GM18505 (cell line): Measurements from ENCODE around the gene TUBGCP6.
"Not testable (repeated sequence)": the region's sequence is repeated elsewhere in the genome, so short reads cannot be mapped to it uniquely, and the experiment has no call there.

Source experiments
- ATAC-seq: cut with Tn5 transposase; IDR thresholded peaks from one replicate; pipeline ENCODE4 v1.9.1; 2021; ENCODE audit not compliant: unreplicated experiment
- POLR2A ChIP-seq: IDR thresholded peaks from 4 replicates; pipeline ENCODE4 v1.6.1; 2011; ENCODE audit warnings: borderline replicate concordance; ENCODE audit not compliant: insufficient read depth, insufficient read length; ENCODE audit errors: extremely low read depth

The TUBGCP6 gene

DNA sequence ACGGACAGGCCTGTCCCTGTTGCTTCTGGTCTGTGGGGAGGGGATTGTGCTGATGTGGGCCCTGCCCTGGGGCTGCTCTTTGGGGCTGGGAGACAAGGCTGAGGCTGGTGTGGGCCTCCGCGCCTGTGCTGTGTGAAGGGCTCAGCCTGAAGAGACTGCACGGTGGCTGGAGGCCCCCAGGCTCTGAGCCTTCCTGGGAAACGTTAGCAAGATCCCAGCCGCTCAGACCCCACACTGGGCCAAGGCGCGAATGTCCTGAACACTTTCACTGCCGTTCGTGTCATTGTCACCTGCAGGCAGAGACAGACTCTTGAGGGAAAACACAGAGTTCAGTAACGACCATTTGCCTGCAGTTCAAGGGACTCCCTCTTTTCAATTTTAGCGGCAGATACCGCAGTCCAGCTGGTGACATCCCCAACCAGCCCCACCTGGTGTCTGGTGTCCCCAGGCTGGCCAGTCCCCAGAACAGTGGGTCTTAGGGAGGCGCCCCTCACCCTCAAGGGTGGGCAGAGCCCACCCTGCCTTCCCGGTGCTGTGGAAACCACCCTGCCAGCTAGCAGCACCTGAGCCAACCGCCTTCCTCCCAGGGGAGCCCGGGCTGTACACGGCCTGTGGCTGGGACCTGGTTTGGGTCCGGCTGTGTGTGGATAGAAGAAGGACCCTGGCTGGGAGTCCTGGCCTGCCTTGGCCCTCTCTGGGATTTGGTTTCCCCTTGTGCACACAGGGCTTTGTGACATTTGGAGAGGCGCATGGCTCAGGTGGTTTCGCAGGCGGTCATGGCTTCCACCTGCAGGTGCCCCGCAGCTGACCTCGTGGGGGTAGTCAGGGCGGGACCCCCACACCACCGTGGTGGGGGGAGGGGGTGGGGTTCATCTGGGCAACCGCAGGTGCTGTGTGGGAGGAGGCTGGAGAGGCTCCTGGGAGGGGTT, 68.6 kb downstream of the TUBGCP6 start:
- TF ChIP-seq POLR2A, result no peak
- ATAC-seq, result no peak

DNA sequence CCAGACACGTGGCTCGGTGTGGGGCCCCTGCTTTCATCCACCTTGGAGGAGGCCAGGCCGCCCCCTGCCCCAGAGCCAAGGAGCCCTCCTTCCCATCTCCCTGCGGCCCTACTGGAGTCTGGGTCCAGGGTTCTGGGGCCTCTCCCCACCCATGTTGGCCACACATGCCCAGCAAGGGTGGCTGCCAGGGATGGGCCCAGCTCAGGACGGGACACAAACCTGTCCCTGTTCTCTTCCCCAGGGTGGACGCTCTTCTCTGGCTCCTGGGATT, 69.7 kb downstream of the TUBGCP6 start:
- no peak for ATAC-seq
- no peak for TF ChIP-seq POLR2A

DNA sequence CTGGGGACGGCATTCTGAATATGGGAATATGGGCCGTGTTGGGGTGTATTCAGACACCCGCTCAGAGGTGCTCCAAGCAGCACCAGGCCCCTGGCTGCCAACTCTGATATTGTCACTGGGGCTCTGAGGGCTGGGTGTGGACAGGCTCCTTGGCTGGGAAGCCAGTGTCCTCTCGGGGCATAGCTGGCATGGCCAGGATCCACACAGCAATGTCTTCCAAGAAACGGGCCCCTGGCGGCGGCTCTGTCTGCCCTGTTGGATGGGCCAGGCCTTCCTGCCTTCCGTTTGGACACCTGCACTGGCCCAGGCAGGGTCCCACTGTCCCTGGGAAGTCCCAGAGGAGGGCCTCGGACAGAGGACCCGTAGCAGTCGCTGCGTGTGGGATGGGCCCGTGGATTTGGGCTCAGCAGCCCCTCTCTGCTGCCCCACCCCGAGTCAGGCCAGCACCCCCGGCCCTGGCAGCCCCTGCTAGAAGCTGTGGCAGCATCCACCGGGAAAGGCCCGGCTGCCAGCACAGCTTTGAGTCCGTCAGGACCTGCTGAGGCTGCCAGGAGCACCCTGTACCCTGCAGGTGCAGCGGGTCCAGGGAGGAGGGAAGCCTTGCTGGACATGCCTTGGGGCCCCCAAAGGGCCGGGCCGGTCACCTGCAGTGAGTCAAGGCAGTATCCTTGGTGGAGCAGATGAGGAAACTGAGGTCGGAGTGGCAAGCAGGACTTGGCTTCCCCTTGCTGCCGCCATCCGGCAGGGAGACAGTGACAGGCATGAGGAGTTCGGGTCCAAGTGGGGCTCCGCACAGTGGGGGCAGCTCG, 70.2 kb downstream of the TUBGCP6 start:
- ATAC-seq, result no peak
- TF ChIP-seq POLR2A, result no peak

DNA sequence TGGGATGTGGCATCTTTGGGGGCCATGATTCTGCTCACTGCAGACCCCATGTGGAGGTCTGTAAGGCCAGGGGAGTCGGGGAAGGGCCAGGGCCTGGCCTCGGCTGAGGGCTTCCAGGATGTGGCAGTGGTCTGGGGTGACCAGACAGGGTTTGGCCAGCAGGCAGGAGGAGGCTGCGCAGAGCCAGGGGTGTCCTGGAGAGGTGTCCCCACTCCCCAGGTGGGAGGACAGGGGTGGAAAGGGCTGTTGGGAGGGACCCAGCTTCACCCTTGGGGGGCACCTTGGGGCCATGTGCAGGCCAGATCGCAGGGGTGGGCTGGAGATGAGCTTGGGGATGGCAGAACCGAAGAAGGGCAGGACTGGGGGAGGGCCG, 70.9 kb downstream of the TUBGCP6 start:
- ATAC-seq, result no peak
- TF ChIP-seq POLR2A, result no peak

DNA sequence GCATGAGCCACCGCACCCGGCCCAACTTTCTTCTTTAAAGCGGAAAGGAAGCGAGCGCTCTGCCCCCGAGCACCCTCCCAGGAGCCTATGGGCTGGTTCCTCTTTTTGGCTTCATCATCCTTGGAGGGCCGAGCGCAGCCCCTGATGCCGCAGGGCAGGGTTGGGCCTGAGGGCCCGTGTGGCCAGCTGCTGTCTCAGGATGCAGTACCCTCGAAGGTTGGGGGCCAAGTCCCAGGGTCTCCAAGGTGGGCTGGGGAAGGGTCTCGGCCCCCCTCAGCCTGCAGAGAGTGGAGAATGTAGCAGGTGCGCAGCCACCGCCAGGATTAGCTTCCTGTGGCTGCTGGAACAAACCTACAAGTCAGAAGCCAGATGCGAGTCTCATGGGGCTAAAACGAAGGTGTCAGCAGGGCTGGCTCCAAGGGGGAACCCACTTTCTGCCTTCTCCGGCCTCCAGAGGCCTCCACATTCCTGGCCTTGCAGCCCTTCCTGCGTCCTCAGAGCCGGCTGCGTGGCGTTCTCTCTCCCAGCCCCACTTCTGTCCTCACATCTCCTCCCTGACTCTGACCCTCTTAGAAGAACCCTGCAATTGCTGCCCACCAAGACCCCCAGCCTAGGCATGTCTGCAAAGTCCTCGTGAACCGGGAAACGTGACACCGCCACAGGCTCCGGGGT, 71.4 kb downstream of the TUBGCP6 start:
- no peak for ATAC-seq

DNA sequence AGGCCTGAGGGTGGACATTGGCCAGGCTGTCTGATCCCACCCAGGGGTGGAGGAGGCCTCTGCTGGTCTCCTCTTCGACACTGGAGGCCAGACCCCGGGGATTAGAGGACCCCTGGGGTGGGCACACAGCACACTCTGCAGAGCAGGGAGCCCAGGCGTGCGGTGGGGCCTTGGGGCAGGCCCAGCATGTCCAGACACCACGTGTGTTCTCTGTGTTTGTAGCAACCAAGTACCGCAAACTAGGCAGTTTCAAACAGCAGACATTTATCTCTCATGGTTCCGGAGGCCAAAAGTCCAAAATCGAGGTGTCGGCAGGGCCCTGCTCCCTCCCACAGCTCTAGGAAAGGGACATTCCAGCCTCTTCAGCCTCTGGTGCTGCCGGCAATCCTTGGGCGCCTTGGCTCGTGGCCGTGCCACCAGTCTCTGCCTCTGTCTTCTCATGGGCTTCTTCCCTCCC, 72.8 kb downstream of the TUBGCP6 start:
- ATAC-seq, result no peak
- no peak for TF ChIP-seq POLR2A

More for the DNA sequence above, 71.4 kb downstream of the TUBGCP6 start:
- TF ChIP-seq POLR2A, result no peak

DNA sequence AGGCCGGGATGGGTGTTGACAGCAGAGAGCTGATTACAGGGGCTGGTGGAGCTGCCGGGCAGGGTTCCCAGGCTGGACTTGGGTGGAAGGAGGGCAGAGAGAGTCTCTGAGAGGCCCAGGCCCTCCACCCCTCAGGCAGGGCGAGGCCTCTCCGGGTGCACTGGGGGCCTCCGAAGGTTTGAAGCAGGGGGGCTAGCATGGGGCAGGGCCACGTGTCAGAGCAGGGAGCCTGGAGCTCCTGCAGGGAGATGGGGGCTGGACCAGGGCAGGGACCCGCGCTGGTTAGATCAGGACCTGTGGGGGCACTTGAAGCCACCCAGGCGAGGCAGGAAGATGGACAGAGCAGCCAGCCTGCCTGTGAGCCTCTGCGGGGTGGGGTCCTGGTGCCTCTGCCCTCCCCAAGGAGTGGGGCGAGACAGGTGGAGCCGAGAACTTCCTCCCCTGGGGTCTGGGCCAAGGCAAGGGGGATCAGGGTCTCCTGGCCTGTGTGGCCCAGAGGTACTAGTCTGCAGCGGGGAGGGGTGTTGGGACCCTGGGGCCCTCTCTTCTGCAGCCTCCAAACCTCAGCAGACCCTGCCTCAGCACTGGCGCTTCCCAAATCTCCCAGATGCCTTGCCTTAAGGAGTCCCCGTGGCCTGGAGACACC, 73.4 kb downstream of the TUBGCP6 start:
- ATAC-seq, result no peak
- TF ChIP-seq POLR2A, result no peak

DNA sequence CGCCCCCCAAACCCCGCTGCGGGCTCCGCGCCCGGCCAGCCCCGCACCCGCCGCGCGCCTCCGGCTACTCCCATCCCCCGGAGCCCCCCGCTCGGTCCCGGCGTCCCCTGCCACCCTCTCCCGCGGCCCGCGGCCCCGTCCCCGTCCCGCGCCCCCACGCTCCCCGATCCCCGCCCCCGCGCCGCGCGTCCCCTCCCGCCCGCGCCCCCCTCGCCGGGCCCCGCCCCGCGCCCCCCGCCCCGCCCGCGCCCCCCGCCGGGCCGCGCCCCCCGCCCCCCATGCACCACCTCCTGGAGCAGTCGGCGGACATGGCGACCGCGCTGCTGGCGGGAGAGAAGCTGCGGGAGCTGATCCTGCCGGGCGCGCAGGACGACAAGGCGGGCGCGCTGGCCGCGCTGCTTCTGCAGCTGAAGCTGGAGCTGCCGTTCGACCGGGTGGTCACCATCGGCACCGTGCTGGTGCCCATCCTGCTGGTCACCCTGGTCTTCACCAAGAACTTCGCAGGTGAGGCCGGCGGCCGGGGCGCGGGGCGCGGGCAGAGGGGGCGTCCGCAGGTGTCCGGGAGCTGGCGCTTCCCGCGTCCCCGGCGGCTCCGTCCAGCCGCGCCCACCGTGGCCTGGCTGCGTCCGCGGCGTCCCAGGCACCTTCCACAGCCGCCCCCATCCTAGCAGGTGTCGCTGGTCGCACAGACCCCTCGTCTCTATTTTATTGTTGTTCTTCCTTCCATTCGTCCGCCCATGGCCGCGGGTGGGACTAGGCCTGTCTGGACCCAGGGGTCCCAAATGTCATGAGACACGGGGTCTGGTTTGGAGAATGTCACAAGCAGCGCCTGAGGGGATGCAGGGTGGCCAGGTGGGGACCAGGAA, 74.1 kb downstream of the TUBGCP6 start, which contains the start of gene PANX2:
TSS of gene PANX2 (plus strand) at position 279 of the 866 bp plus-strand sequence. CDS start at position 279, 0 bp downstream.
- no peak for TF ChIP-seq POLR2A
- ATAC-seq, result no peak

DNA sequence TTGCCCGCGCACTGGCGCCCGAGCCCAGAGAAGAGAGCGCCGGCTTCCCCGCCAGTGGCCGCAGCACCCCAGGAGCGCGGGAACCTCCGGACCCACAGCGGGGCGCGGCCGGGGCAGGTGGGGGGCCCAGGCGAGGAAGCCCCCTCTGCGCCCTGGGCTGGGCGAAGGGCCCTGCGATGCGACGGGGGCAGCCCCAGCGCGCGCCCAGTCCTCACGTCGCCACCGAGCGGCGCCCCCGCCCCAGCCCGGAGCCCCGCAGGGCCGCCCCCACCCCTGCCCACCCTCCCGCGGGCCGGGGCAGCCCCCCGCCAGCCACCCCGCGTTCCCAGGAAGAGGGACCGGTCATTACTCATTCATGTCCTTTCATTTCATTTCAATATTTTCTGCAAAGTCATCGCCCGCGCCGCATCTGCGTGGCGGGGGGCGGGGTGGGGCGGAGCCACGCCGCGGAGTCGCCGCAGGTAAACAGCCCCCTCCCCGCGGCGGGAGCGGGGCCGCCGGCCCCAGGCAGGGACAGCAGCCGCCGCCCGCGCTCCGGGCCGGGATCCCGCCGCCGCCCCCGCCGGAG, 75.0 kb downstream of the TUBGCP6 start:
- ATAC-seq, result no peak
- no peak for TF ChIP-seq POLR2A

DNA sequence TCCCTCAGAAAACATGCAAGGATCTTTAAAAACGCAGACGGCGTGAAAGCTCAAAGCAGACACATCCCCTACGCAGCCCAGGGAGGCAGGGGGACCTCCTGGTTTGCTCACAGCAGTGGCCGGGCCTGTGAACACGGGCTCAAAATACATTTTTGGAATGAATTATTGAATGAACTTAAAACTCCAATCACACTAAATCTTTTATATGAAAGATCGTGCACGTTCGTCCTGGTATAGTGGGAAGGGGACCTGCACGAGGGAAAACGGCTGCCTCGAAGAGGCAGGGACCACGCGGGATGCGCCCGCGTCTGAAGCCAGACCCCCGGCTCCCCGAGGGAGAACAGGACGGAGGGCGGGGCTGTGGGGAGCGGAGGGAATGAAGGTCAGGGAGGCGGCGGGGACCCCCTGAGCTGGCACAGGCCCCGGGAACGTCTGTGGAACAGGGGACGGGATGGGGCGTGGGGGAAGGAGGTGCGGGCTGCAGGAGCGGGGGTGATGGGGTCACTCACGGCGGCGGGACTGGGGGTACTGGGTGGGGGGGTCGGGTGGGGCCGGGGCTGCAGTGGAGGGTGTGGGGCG, 75.6 kb downstream of the TUBGCP6 start:
- no peak for ATAC-seq
- TF ChIP-seq POLR2A, result no peak

DNA sequence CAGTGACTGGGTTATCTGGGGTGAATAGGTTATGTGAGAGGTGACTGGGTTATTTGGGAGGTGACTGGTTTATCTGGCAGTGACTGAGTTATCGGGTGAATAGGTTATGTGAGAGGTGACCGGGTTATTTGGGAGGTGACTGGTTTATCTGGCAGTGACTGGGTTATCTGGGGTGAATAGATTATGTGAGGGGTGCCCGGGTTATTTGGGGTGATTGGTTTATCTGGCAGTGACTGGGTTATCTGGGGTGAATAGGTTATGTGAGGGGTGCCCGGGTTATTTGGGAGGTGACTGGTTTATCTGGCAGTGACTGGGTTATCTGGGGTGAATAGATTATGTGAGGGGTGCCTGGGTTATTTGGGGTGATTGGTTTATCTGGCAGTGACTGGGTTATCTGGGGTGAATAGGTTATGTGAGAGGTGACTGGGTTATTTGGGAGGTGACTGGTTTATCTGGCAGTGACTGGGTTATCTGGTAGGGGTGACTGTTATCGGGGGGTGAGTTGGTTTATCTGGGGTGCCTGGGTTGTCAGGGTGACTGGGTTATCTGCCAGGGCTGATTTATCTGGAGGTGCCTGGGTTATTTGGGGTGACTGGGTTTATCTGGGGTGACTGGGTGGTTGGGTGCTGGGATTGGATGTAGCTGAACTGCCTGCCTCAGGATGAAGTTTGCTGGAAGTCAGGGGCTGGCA, 76.2 kb downstream of the TUBGCP6 start:
- ATAC-seq, result not testable (repeated sequence)
